B cell (primary cell): ENCODE results near the gene MPDZ.

Source experiments
- EZH2 ChIP-seq: IDR thresholded peaks from 2 replicates; pipeline ENCODE4 v1.6.1; 2012; ENCODE audit warnings: borderline replicate concordance, low read depth, mild to moderate bottlenecking, moderate library complexity, low read length; ENCODE audit not compliant: insufficient read depth, poor library complexity, severe bottlenecking
- TF ChIP-seq, protein P1 (sequence below): fragments of 200-600 bp; IDR thresholded peaks from one replicate; pipeline ENCODE4 v1.8.0; 2022; ENCODE audit warnings: antibody characterized with exemption, mild to moderate bottlenecking

DNA sequence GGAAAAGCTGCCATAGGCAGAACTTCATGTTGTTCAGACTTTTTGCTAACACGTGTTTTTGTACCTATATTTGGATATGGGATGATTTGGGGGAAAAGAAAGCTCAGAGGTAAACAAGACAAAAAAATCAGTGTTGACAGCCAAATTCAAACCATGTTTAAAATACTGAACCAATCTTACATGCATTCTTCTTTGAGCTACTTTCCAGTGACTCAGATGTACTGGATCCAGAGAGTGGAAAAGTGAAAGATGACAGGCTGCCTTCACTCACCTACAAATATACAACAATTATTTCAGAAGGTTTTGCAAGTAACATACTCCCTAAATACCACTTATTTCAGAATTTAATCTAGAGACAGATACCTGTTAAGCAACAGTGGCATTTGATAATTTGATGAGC, 165.7 kb downstream of the MPDZ start:
- TF ChIP-seq, protein P1, sequence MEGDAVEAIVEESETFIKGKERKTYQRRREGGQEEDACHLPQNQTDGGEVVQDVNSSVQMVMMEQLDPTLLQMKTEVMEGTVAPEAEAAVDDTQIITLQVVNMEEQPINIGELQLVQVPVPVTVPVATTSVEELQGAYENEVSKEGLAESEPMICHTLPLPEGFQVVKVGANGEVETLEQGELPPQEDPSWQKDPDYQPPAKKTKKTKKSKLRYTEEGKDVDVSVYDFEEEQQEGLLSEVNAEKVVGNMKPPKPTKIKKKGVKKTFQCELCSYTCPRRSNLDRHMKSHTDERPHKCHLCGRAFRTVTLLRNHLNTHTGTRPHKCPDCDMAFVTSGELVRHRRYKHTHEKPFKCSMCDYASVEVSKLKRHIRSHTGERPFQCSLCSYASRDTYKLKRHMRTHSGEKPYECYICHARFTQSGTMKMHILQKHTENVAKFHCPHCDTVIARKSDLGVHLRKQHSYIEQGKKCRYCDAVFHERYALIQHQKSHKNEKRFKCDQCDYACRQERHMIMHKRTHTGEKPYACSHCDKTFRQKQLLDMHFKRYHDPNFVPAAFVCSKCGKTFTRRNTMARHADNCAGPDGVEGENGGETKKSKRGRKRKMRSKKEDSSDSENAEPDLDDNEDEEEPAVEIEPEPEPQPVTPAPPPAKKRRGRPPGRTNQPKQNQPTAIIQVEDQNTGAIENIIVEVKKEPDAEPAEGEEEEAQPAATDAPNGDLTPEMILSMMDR: no peak
- TF ChIP-seq EZH2: no peak
